Keratinocyte (primary cell): Measurements from ENCODE around the gene ELP5. TPM values are rescaled to one million over a fixed set of nuclear protein-coding genes. Genes with fewer than 3 reads are reported as not detected.

ENCODE experiments used
- DNase-seq: peaks from one replicate; pipeline ENCODE4 v3.0.0-alpha.2; 2011; ENCODE audit warnings: low read depth, missing footprints, low spot score
- FAIRE-seq: peaks from 2 replicates; lab custom pipeline; 2011; peaks lifted over from hg19 to GRCh38; lab: Jason Lieb, UNC
- H2AFZ ChIP-seq: 2 replicates; pipeline ENCODE4 v1.6.0; 2012; ENCODE audit warnings: low read length, control low read depth, inconsistent platforms; ENCODE audit not compliant: control insufficient read depth
- H3K27ac ChIP-seq: 2 replicates; pipeline ENCODE4 v1.5.1; 2011; ENCODE audit warnings: low read length; ENCODE audit not compliant: control insufficient read depth, insufficient read depth
- H3K27me3 ChIP-seq: 3 replicates; pipeline ENCODE4 v1.6.0; 2011; ENCODE audit warnings: low read length; ENCODE audit not compliant: control insufficient read depth, insufficient read depth; ENCODE audit errors: extremely low read depth
- H3K36me3 ChIP-seq, 2 experiments: 2 replicates in 1 of 2; 3 replicates in 1 of 2; pipeline ENCODE4 v1.5.1; 2011; ENCODE audit warnings: low read length in 2 of 2, mild to moderate bottlenecking in 1 of 2; ENCODE audit not compliant: control insufficient read depth in 2 of 2, insufficient read depth in 2 of 2; ENCODE audit errors: extremely low read depth in 1 of 2
- H3K4me1 ChIP-seq: 3 replicates; pipeline ENCODE4 v1.5.1; 2011; ENCODE audit warnings: low read length; ENCODE audit not compliant: control insufficient read depth, insufficient read depth; ENCODE audit errors: extremely low read depth
- H3K4me2 ChIP-seq: 3 replicates; pipeline ENCODE4 v1.6.0; 2011; ENCODE audit warnings: low read depth, low read length; ENCODE audit not compliant: control insufficient read depth, insufficient read depth; ENCODE audit errors: extremely low read depth
- H3K4me3 ChIP-seq, 3 experiments: fragments of 200-600 bp in 1 of 3; sonication (generic) in 1 of 3; 2 replicates in 2 of 3; 3 replicates in 1 of 3; pipeline ENCODE4 v1.5.1; 2011 to 2016; ENCODE audit warnings: low read length in 3 of 3, mild to moderate bottlenecking in 3 of 3, control low read depth in 2 of 3, inconsistent platforms in 1 of 3, low read depth in 1 of 3, mixed read lengths in 1 of 3, mixed run types in 1 of 3, moderate library complexity in 1 of 3; ENCODE audit not compliant: control insufficient read depth in 2 of 3, insufficient read depth in 2 of 3; ENCODE audit errors: extremely low read depth in 1 of 3
- H3K79me2 ChIP-seq: 2 replicates; pipeline ENCODE4 v1.6.0; 2012; ENCODE audit warnings: low read length; ENCODE audit not compliant: control insufficient read depth, insufficient read depth
- H3K9ac ChIP-seq: 3 replicates; pipeline ENCODE4 v1.6.0; 2011; ENCODE audit warnings: low read length; ENCODE audit not compliant: control insufficient read depth, insufficient read depth; ENCODE audit errors: extremely low read depth
- H3K9me1 ChIP-seq: 3 replicates; pipeline ENCODE4 v1.6.0; 2011; ENCODE audit warnings: low read length; ENCODE audit not compliant: control insufficient read depth, insufficient read depth; ENCODE audit errors: extremely low read depth
- H3K9me3 ChIP-seq: 2 replicates; pipeline ENCODE4 v1.5.1; 2012; ENCODE audit warnings: low read depth, low read length; ENCODE audit not compliant: control insufficient read depth
- H4K20me1 ChIP-seq: 3 replicates; pipeline ENCODE4 v1.6.0; 2011; ENCODE audit warnings: low read length; ENCODE audit not compliant: control insufficient read depth, insufficient read depth; ENCODE audit errors: extremely low read depth
- EZH2 ChIP-seq: IDR thresholded peaks from one replicate; pipeline ENCODE4 v1.6.1; 2012; ENCODE audit warnings: inconsistent platforms, mild to moderate bottlenecking, low read length, moderate library complexity
- dilution Hi-C: fragments of 300-500 bp; cut with MboI; formaldehyde crosslinking; loops from one replicate; pipeline ENCODE4 v1.7.0; 2020; ENCODE audit warnings: low sequenced_read_pairs; ENCODE audit not compliant: extremely low pct_ligation_motif_present
- polyA plus RNA-seq, 5 experiments: library from polyadenylated mRNA; depleted of rRNA in 3 of 5; stranded (reverse) in 3 of 5; stranded (forward) in 1 of 5; unstranded in 1 of 5; fragments of >200 nt; gene quantifications; 1 replicate in 1 of 5; 2 replicates in 3 of 5; 3 replicates in 1 of 5; pipeline versions ENCODE4 v1.2.1 to v1.2.3, GENCODE V29; 2011 to 2012; ENCODE audit warnings: missing spikeins in 2 of 5, low read depth in 1 of 5, low replicate concordance in 1 of 5
- TF ChIP-seq, protein P1 (sequence below), 3 experiments: IDR thresholded peaks in 1 of 3; conservative IDR thresholded peaks in 1 of 3; optimal IDR thresholded peaks in 1 of 3; 2 replicates in 2 of 3; 3 replicates in 1 of 3; pipeline versions ENCODE3 to v1.5.1; 2011; ENCODE audit warnings: low read length in 3 of 3, mild to moderate bottlenecking in 3 of 3, moderate library complexity in 2 of 3, control low read depth in 1 of 3, inconsistent platforms in 1 of 3; ENCODE audit not compliant: insufficient read depth in 2 of 3; ENCODE audit errors: extremely low read depth in 1 of 3

ELP5 gene
- polyA plus RNA-seq, 1 donor (not counting 4 experiments of a cell fraction or from before 2014, with no cell fraction given): 19.4 TPM

DNA sequence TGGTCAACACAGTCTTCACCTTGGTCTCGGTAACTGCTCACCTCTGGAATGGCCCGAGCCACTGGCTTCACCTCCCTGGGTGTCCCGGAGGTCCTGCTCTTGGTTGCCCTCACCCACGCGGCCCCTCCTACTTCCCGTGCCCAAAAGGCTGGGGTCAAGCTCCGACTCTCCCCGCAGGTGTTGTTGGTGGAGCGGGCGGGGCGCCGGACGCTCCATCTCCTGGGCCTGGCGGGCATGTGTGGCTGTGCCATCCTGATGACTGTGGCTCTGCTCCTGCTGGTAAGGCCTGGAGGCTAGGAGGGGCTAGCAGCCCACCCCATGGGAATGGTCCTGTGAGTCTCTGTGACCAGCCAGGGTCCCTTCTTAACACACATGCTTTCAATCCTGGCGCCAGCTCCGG lies 32.9 kb downstream of the ELP5 start:
- Histone ChIP-seq H3K9ac (no peak overlapping the region), H3K4me1 (peaks cover 15% of the 10 kb centered on the region), H3K9me1 (no peaks in the 10 kb centered on the region), H3K9me3 (no peaks in the 10 kb centered on the region), H3K4me3 (no peak overlapping the region), H3K27me3 (peaks cover 46% of the 10 kb centered on the region), H4K20me1 (no peaks in the 10 kb centered on the region), H3K79me2 (no peaks in the 10 kb centered on the region), H2AFZ (no peak overlapping the region), H3K4me2 (no peak overlapping the region), H3K36me3 (no peaks in the 10 kb centered on the region), H3K27ac (no peak overlapping the region)
- no peak for TF ChIP-seq EZH2
- TF ChIP-seq, protein P1, sequence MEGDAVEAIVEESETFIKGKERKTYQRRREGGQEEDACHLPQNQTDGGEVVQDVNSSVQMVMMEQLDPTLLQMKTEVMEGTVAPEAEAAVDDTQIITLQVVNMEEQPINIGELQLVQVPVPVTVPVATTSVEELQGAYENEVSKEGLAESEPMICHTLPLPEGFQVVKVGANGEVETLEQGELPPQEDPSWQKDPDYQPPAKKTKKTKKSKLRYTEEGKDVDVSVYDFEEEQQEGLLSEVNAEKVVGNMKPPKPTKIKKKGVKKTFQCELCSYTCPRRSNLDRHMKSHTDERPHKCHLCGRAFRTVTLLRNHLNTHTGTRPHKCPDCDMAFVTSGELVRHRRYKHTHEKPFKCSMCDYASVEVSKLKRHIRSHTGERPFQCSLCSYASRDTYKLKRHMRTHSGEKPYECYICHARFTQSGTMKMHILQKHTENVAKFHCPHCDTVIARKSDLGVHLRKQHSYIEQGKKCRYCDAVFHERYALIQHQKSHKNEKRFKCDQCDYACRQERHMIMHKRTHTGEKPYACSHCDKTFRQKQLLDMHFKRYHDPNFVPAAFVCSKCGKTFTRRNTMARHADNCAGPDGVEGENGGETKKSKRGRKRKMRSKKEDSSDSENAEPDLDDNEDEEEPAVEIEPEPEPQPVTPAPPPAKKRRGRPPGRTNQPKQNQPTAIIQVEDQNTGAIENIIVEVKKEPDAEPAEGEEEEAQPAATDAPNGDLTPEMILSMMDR (optimal IDR thresholded peaks at IDR 0.05 in 1 of 3, IDR thresholded peaks at IDR 0.05 in 1 of 3, conservative IDR thresholded peaks at IDR 0.05 in 1 of 3; ENCODE audit: extremely low read depth in 1 of 3, insufficient read depth in 2 of 3, low read length in 3 of 3): no peak
- dilution Hi-C loops: no loop called here
- FAIRE-seq: no peak
- no peak for DNase-seq

DNA sequence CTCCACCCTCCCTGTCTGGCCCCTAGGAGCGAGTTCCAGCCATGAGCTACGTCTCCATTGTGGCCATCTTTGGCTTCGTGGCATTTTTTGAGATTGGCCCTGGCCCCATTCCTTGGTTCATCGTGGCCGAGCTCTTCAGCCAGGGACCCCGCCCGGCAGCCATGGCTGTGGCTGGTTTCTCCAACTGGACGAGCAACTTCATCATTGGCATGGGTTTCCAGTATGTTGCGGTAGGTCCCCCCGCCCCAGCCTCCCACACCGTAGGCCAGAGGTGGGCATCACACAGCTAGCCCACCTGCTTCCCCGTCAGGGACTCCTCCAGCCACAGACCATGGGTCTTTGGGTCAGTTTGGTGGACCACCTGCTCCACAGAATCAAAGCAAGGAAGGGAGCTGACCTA lies 33.7 kb downstream of the ELP5 start:
- H3K27ac ChIP-seq: no peak overlapping the region
- FAIRE-seq (no peak), DNase-seq (no peak)
- no peaks in the 10 kb centered on the region for H3K79me2 ChIP-seq
- H3K4me3 ChIP-seq: no peak overlapping the region
- no peaks in the 10 kb centered on the region for H3K36me3 ChIP-seq
- peaks cover 9% of the 10 kb centered on the region for H3K4me1 ChIP-seq
- H3K9ac ChIP-seq: no peak overlapping the region
- H2AFZ ChIP-seq: no peak overlapping the region
- no peaks in the 10 kb centered on the region for H4K20me1 ChIP-seq
- H3K9me1 ChIP-seq: no peaks in the 10 kb centered on the region
- H3K9me3 ChIP-seq: no peaks in the 10 kb centered on the region
- TF ChIP-seq, protein P1 (optimal IDR thresholded peaks at IDR 0.05 in 1 of 3, IDR thresholded peaks at IDR 0.05 in 1 of 3, conservative IDR thresholded peaks at IDR 0.05 in 1 of 3; ENCODE audit: extremely low read depth in 1 of 3, insufficient read depth in 2 of 3, low read length in 3 of 3): no peak
- TF ChIP-seq EZH2: no peak
- H3K27me3 ChIP-seq: peaks cover 49% of the 10 kb centered on the region
- no peak overlapping the region for H3K4me2 ChIP-seq
- dilution Hi-C loops: no loop called here
